NCI-H460 (cell line): ENCODE results near the gene IGSF9. TPM values are rescaled to one million over a fixed set of nuclear protein-coding genes. Genes with fewer than 3 reads are reported as not detected.
A peak's percentile ranks its signal among the peaks of the same experiment; 100 is the strongest.

ENCODE experiments used
- DNase-seq: peaks from one replicate; pipeline ENCODE4 v3.0.0-alpha.2; 2016; ENCODE audit warnings: low read depth; ENCODE audit errors: extremely low read depth
- total RNA-seq: library from RNA; depleted of rRNA; stranded (reverse); fragments of >200 nt; shearing (Covaris generic); gene quantifications from 2 replicates; pipeline ENCODE4 v1.2.3, GENCODE V29; 2014

IGSF9 gene
- total RNA-seq, 1 experiment from 2014 or later: not detected

- DNase-seq: no peak
Measured at GRCh38 chr1:159949981-159950381, 4.6 kb upstream of the IGSF9 start.

- no peak for DNase-seq
Measured at GRCh38 chr1:159949123-159949522, 3.7 kb upstream of the IGSF9 start.

DNA sequence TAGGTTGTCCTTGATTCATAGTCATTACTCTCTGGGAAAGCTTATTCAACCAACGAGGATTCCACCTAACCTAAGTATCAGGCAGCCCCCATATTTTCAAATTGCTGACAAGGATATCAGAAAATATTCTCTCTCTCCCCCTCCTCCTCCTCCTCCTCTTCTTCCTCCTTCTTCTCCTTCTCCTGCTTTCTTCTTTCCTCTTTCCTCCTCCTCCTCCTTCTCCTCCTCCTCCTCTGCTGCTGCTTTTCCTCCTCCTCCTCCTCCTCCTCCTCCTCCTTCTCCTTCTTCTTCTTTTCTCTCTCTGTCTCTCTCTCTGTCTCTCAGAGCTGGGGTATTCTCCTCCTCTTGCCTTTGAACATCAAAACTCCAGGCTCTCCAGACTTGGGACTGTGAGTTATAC is 2.5 kb upstream of the IGSF9 start:
- no peak for DNase-seq

- no peak for DNase-seq
Measured at GRCh38 chr1:159946242-159947187, 1.1 kb upstream of the IGSF9 start.

DNA sequence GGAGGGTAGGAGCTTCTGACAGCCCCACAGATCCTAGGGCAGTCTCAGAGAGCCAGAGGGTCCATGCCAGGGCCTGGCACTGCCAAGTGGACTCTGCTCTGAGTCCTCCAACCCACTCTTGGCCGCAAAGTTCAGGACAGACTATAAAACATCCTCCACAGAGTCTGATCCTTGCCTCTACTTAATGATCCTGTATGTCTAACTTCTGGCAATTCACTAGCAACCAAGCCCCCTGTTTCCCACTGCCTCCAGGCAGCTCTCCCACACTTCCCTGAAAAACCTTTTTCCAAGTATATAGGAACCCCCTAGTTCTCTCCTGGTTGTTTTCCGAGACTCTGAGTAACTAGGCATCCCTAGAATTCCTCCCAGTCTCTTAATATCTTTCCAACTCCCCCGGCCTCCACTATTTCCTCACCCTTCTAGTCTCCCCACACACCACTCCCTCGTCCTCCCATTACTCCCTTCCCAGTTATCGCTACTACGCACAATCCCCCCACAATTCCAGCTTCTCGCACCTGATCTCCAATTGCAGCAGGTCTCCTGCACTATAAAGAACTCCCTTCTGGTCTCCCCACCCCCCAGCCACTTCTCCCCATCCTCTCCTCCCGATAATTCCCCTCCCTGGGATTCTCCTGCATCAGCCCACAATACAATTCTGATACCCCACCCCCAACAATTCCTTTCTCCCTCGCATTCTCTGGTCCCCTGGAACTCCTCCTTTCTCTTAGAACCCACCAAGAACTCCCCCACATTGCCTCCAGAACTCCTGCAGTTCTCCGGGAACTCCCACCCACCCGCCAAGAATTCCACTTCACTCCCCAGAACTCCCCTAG is 574 bp downstream of the IGSF9 start:
- DNase-seq: no peak

GRCh38 chr1:159943908-159944622 is 1.3 kb downstream of the IGSF9 start:
- DNase-seq: no peak

DNA sequence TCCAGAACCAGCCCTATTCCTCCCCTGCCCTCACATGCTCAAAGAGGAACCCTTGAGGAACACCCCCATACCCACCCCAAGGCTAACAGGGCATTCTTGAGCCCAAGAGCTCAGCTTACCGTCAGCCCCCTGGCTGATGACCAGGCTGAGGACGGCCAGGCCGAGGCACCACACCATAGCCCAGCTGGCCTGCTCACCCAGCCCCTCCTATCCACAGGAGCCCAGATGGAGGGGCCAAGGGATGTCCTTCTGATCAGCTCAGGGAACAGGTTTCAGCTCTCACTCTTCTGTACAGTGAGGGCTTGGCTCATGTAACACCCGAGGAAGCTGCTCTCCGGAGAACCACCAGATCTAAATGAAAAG is 2.2 kb downstream of the IGSF9 start:
- DNase-seq: no peak

- no peak for DNase-seq
Measured at GRCh38 chr1:159942632-159943277, 2.7 kb downstream of the IGSF9 start.

- DNase-seq: no peak
Measured at GRCh38 chr1:159941591-159942560, 3.5 kb downstream of the IGSF9 start.

DNA sequence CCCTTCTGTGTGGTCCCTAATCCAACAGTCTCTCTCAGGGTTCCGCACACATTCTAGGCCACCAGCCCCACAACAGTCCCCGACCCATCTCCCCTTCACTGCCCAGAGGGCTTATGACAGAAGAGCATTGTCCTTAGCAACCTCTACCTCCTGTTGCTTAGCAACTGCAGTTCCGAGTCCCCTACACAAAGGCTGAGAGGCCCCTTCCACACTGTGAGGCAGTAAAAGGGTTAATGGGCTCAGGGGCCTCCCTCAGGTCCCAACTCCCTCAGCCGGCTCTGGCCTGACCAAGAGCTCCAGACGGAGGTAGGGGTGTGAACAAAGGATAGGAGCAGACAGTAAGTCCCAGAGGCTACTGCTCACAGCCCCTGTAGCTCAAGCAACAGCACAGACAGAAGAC is 4.3 kb downstream of the IGSF9 start:
- DNase-seq: no peak

DNA sequence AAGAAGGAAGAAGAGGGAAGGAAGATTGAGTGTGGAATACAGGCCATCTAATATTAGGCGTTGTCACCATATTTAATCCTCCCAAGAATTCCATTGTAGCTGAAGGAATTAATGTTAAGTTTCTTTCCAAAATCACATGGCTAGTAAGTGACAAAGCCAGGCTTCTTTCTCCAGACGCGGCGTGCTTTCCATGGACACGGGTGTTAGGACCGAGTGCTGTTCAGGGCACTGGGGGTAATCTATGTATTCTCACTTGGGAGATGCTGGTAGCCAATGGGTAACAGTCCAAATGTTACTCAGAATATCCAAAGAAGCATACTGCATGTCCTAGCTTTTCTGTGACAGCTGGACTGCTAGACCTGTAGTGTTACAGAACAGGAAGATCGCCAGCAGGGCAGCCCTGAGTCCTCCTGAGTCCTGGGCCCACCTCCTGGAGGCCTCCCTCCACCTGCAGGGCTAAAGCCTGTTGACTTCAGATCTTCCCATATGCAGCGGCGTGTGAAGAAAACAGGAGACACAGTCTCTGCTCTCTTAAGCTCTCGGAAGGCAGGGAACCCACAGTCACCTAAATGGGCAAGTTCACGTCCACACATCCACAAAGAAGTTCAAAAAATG is 5.3 kb downstream of the IGSF9 start:
- no peak for DNase-seq

DNA sequence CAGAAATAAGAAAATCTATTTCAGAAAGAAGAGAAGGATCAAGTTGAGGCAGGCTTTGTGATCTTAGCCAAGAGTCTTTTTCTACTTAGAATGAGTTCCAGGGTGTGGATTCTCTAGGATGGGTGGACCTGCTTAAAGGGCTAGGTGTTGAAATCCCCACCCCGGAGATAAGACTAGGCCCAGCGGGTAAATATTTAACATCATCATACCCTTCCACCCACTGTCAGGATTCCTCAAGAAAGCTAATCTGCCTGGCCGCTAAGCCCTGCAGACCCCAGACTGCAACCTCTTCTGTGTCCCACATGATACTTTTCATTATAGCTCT is 5.8 kb downstream of the IGSF9 start:
- DNase-seq: no peak

GRCh38 chr1:159938905-159939677 is 6.3 kb downstream of the IGSF9 start:
- no peak for DNase-seq

DNA sequence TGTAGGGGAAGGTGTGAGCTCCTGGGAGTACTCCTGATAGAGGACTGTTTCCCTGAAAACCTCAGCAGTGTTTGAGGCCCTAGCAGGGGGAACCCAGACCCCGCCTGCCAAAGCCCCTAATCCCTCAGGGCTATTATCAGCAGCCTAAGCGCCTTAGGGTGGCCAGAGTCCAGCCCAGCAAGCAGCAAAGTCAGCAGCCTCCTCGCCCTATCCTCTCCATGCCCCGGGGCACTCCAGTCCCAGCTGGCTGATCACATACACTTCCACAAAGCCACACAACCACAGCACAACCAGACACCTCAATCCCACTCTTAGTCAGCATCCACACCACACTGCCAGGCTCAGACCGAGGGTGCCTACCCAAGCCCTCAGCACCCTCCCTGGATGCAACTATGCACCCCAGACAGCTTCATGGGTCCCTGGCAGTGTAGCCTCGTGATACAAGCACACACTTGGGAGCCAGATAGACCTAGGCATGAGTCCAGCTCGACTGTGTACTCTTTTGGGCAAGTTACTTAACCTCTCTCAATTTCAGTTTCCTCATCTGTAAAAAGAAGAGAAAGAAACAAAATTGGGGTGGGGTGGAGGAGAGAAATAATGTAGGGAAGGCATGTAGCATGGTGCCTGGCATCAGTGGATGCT is 7.1 kb downstream of the IGSF9 start:
- no peak for DNase-seq

DNA sequence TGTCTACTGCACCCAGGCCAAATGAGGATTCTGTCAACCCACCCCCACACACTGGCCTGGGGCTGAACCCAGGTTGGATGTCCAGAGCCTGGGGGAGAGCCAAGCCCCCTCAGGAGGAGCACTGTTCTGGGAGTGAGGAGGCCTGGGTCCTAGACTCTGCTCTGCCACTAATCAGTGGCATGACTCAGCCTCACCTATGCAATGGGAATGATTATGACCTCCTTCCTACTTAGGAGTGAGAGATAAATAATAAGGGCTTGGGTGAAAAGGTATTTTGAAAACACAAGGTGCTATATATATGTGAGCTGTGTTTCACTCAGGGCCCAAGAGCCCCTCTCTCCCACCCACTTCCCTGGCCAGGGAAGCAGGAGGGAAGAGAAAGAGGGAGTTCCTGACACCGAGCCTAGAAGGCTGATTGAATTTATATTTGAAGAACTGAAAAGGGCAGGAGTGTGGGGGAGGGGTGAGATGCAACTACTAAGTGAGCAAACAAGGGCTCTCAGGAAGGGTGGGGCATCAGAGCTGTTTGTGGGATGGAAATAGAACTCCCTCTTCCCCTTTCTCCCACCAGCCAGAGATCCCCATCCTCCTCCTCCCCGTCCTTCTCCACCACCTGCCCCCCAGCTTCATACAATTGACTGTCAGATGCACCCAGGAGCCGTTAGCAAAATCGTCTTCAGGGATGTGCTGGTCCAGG is 8.2 kb downstream of the IGSF9 start:
- no peak for DNase-seq

GRCh38 chr1:159936273-159936904 is 9.0 kb downstream of the IGSF9 start:
- DNase-seq: peak; percentile 53
